IMR-90 (cell line): ENCODE measurements around the gene RAB25. TPM values are rescaled to one million over a fixed set of nuclear protein-coding genes. Genes with fewer than 3 reads are reported as not detected.

Experiments used
- ATAC-seq: fragments of 200-7000 bp; cut with Tn5 transposase; 2 replicates; pipeline ENCODE4 v1.9.1; 2020; ENCODE audit warnings: low read depth, mild to moderate bottlenecking, moderate library complexity
- BruUV-seq: library from RNA; stranded (reverse); fragments of 400-500 nt; replicated peaks from 2 replicates; lab custom pipeline; 2021; lab: Mats Ljungman, UMichigan
- CTCF ChIA-PET: fragments of 300-600 bp; formaldehyde crosslinking; extraction: SDS; loops from one replicate; lab custom pipeline; 2021; ENCODE audit warnings: antibody characterized with exemption; lab: Yijun Ruan, JAX
- POLR2A ChIA-PET: fragments of 300-600 bp; sonication (Branson Sonifier 250); formaldehyde crosslinking; loops from one replicate; lab custom pipeline; 2022; ENCODE audit warnings: antibody characterized with exemption; ENCODE audit not compliant: unreplicated experiment; lab: Charles Lee
- DNase-seq: peaks from one replicate; pipeline ENCODE4 v3.0.0; 2013
- H2AFZ ChIP-seq: replicated peaks from 2 replicates; pipeline ENCODE3; 2013; ENCODE audit warnings: low read length, mild to moderate bottlenecking; ENCODE audit not compliant: poor library complexity
- H2AK5ac ChIP-seq: 2 replicates; pipeline ENCODE4 v1.6.1; 2013; ENCODE audit warnings: low read depth, low read length, inconsistent platforms
- H2AK9ac ChIP-seq: replicated peaks from 2 replicates; pipeline ENCODE3; 2013; ENCODE audit warnings: mild to moderate bottlenecking, low read depth, low read length, moderate library complexity; ENCODE audit not compliant: poor library complexity
- H2BK120ac ChIP-seq: 2 replicates; pipeline ENCODE4 v1.6.1; 2013; ENCODE audit warnings: low read depth, low read length, inconsistent platforms
- H2BK15ac ChIP-seq: 3 replicates; pipeline ENCODE4 v1.6.1; 2013; ENCODE audit warnings: low read depth, low read length, inconsistent platforms
- H2BK20ac ChIP-seq: 2 replicates; pipeline ENCODE4 v1.6.1; 2013; ENCODE audit warnings: low read depth, mild to moderate bottlenecking, inconsistent platforms, low read length, moderate library complexity
- H2BK5ac ChIP-seq: 2 replicates; pipeline ENCODE4 v1.6.1; 2013; ENCODE audit warnings: mild to moderate bottlenecking, low read depth, low read length, inconsistent platforms; ENCODE audit not compliant: poor library complexity, severe bottlenecking
- H3K14ac ChIP-seq: replicated peaks from 2 replicates; pipeline ENCODE4 v1.6.1; 2013; ENCODE audit warnings: low read depth, low read length, inconsistent platforms
- H3K18ac ChIP-seq: 2 replicates; pipeline ENCODE4 v1.6.1; 2013; ENCODE audit warnings: low read depth, low read length, control low read depth
- H3K23ac ChIP-seq: 2 replicates; pipeline ENCODE4 v1.6.1; 2013; ENCODE audit warnings: low read depth, low read length, inconsistent platforms
- H3K27ac ChIP-seq: 2 replicates; pipeline ENCODE4 v1.5.1; 2013; ENCODE audit warnings: mild to moderate bottlenecking, control low read depth, low read length; ENCODE audit not compliant: insufficient read depth
- H3K27me3 ChIP-seq: 2 replicates; pipeline ENCODE4 v1.6.1; 2013; ENCODE audit warnings: low read length; ENCODE audit not compliant: control insufficient read depth, insufficient read depth
- H3K36me3 ChIP-seq: 2 replicates; pipeline ENCODE4 v1.6.1; 2013; ENCODE audit warnings: low read length, mixed read lengths; ENCODE audit not compliant: control insufficient read depth, insufficient read depth
- H3K4ac ChIP-seq: 2 replicates; pipeline ENCODE4 v1.6.1; 2013; ENCODE audit warnings: low read depth, low read length, inconsistent platforms
- H3K4me1 ChIP-seq: 2 replicates; pipeline ENCODE4 v1.6.1; 2013; ENCODE audit warnings: low read length, mixed read lengths; ENCODE audit not compliant: control insufficient read depth, insufficient read depth
- H3K4me2 ChIP-seq: 2 replicates; pipeline ENCODE4 v1.6.1; 2013; ENCODE audit warnings: low read depth, mild to moderate bottlenecking, control low read depth, low read length, moderate library complexity
- H3K4me3 ChIP-seq: 2 replicates; pipeline ENCODE4 v1.5.1; 2013; ENCODE audit warnings: low read depth, mild to moderate bottlenecking, control low read depth, low read length, moderate library complexity; ENCODE audit not compliant: insufficient read depth
- H3K56ac ChIP-seq: 2 replicates; pipeline ENCODE4 v1.6.1; 2013; ENCODE audit warnings: low read length, inconsistent platforms; ENCODE audit not compliant: insufficient read depth; ENCODE audit errors: extremely low read depth
- H3K79me1 ChIP-seq, 2 experiments: 2 replicates each; pipeline ENCODE4 v1.6.1; 2013; ENCODE audit warnings: low read length in 2 of 2, inconsistent platforms in 1 of 2, low read depth in 1 of 2
- H3K9ac ChIP-seq: 2 replicates; pipeline ENCODE4 v1.6.1; 2013; ENCODE audit warnings: low read depth, low read length, control low read depth
- H3K9me1 ChIP-seq: 2 replicates; pipeline ENCODE4 v1.6.1; 2013; ENCODE audit warnings: low read length, inconsistent platforms; ENCODE audit not compliant: insufficient read depth
- H3K9me3 ChIP-seq: 2 replicates; pipeline ENCODE4 v1.6.1; 2013; ENCODE audit warnings: low read length; ENCODE audit not compliant: control insufficient read depth, insufficient read depth
- H4K20me1 ChIP-seq: 2 replicates; pipeline ENCODE4 v1.6.1; 2013; ENCODE audit warnings: low read length, inconsistent platforms; ENCODE audit not compliant: insufficient read depth
- H4K5ac ChIP-seq: 2 replicates; pipeline ENCODE4 v1.6.1; 2013; ENCODE audit warnings: mild to moderate bottlenecking, low read depth, low read length, control low read depth
- H4K8ac ChIP-seq, 2 experiments: 2 replicates each; pipeline ENCODE4 v1.6.1; 2013; ENCODE audit warnings: low read depth in 2 of 2, low read length in 2 of 2, control low read depth in 1 of 2, inconsistent platforms in 1 of 2
- H4K91ac ChIP-seq: 2 replicates; pipeline ENCODE4 v1.6.1; 2013; ENCODE audit warnings: low read depth, low read length, inconsistent platforms; ENCODE audit not compliant: insufficient read depth
- BHLHE40 ChIP-seq: fragments of 150-350 bp; IDR thresholded peaks from 2 replicates; pipeline ENCODE4 v1.6.1; 2016; ENCODE audit warnings: mild to moderate bottlenecking, low read depth, low read length
- CEBPB ChIP-seq: IDR thresholded peaks from 2 replicates; pipeline ENCODE4 v1.6.1; 2012; ENCODE audit warnings: low read depth, low read length, improper control_type of control experiment
- CHD1 ChIP-seq: IDR thresholded peaks from 2 replicates; pipeline ENCODE4 v1.6.1; 2012; ENCODE audit warnings: low read depth, low read length, improper control_type of control experiment
- CTCF ChIP-seq: conservative IDR thresholded peaks from 2 replicates; pipeline ENCODE4 v1.5.1; 2012; ENCODE audit warnings: mild to moderate bottlenecking, low read depth, low read length, improper control_type of control experiment
- FOS ChIP-seq: fragments of 150-350 bp; IDR thresholded peaks from 2 replicates; pipeline ENCODE4 v1.6.1; 2016; ENCODE audit warnings: low read depth, low read length
- MAFK ChIP-seq: IDR thresholded peaks from 2 replicates; pipeline ENCODE4 v1.6.1; 2012; ENCODE audit warnings: low read depth, low read length, improper control_type of control experiment
- MAZ ChIP-seq: IDR thresholded peaks from 2 replicates; pipeline ENCODE4 v1.6.1; 2012; ENCODE audit warnings: low read depth, mild to moderate bottlenecking, low read length, improper control_type of control experiment, moderate library complexity, borderline replicate concordance
- MXI1 ChIP-seq: IDR thresholded peaks from 2 replicates; pipeline ENCODE4 v1.6.1; 2012; ENCODE audit warnings: low read depth, mild to moderate bottlenecking, low read length, moderate library complexity, borderline replicate concordance
- NFE2L2 ChIP-seq: fragments of 150-350 bp; IDR thresholded peaks from 2 replicates; pipeline ENCODE4 v1.6.1; 2016; ENCODE audit warnings: low read depth, mild to moderate bottlenecking, low read length
- POLR2A ChIP-seq: IDR thresholded peaks from 2 replicates; pipeline ENCODE4 v1.6.1; 2012; ENCODE audit warnings: mild to moderate bottlenecking, low read depth, low read length
- RAD21 ChIP-seq: IDR thresholded peaks from 2 replicates; pipeline ENCODE4 v1.6.1; 2012; ENCODE audit warnings: low read length, improper control_type of control experiment
- RCOR1 ChIP-seq: IDR thresholded peaks from 2 replicates; pipeline ENCODE4 v1.6.1; 2012; ENCODE audit warnings: mild to moderate bottlenecking, low read length, improper control_type of control experiment; ENCODE audit not compliant: insufficient replicate concordance
- RFX5 ChIP-seq: IDR thresholded peaks from 2 replicates; pipeline ENCODE4 v1.8.0; 2012; ENCODE audit warnings: low read depth, mild to moderate bottlenecking, low read length, moderate library complexity
- SMC3 ChIP-seq: fragments of 150-350 bp; IDR thresholded peaks from 2 replicates; pipeline ENCODE4 v1.6.1; 2016; ENCODE audit warnings: low read depth, mild to moderate bottlenecking, antibody characterized with exemption, low read length, moderate library complexity
- WGBS, 2 experiments: methylation state at CpG; one replicate each; pipeline versions ENCODE4 v1.1.5 to v1.1.7; 2013; ENCODE audit warnings: missing lambda C conversion rate in 2 of 2; ENCODE audit not compliant: insufficient read length in 1 of 2; ENCODE audit errors: extremely low coverage in 2 of 2; 5-methylcytosine and 5-hydroxymethylcytosine counted together
- dilution Hi-C: fragments of 300-500 bp; cut with HindIII; formaldehyde crosslinking; loops from one replicate; pipeline ENCODE4 v1.14.3; 2018; ENCODE audit warnings: low sequenced_read_pairs; ENCODE audit not compliant: unreplicated experiment
- in situ Hi-C: fragments of 300-500 bp; cut with MboI; formaldehyde crosslinking; loops from 3 replicates; pipeline ENCODE4 v1.14.3; 2019; ENCODE audit warnings: low sequenced_read_pairs, inconsistent platforms, mixed read lengths
- intact Hi-C: fragments of 100-400 bp; cut with micrococcal nuclease; formaldehyde crosslinking; loops from 2 replicates; pipeline ENCODE4 v1.10.0; 2022
- polyA plus RNA-seq, 3 experiments: library from polyadenylated mRNA; depleted of rRNA; stranded (reverse); fragments of >200 nt; gene quantifications; 2 replicates each; pipeline ENCODE4 v1.2.3, GENCODE V29; 2012; ENCODE audit warnings: low replicate concordance in 1 of 3
- total RNA-seq: library from RNA; depleted of rRNA; stranded (reverse); fragments of >200 nt; gene quantifications from 2 replicates; pipeline ENCODE4 v1.2.3, GENCODE V29; 2012
- TF ChIP-seq, protein P1 (sequence below): fragments of 150-350 bp; IDR thresholded peaks from 2 replicates; pipeline ENCODE4 v1.6.1; 2017; ENCODE audit warnings: mild to moderate bottlenecking, antibody characterized with exemption, low read length, low read depth
- TF ChIP-seq, protein P2 (sequence below): fragments of 150-350 bp; IDR thresholded peaks from 2 replicates; pipeline ENCODE4 v1.6.1; 2016; ENCODE audit warnings: low read depth, mild to moderate bottlenecking, low read length, moderate library complexity, borderline replicate concordance

Gene RAB25
- total and polyA plus RNA-seq, 2 of the 4 experiments (the other 2 are of a cell fraction): not detected

GRCh38 chr1:156077430-156077760 lies 16.4 kb downstream of the RAB25 start:
- Histone ChIP-seq H3K18ac (no peak overlapping the region), H3K4me2 (no peak overlapping the region; the same call in 1 of the 2 replicates), H3K9me3 (no peaks in the 10 kb centered on the region), H3K14ac (no peak overlapping the region), H2BK20ac (no peak overlapping the region), H3K9ac (no peak overlapping the region), H3K36me3 (peaks cover 37% of the 10 kb centered on the region), H3K4ac (no peak overlapping the region), H3K27ac (no peak overlapping the region), H3K4me1 (peaks cover 26% of the 10 kb centered on the region), H4K8ac (peak overlapping the region in 1 of 2 experiments; percentile 61; a peak in 1 of 4 replicates), H3K27me3 (no peaks in the 10 kb centered on the region), H2BK5ac (no peak overlapping the region), H3K56ac (no peak overlapping the region), H3K23ac (peak overlapping the region; percentile 73; the same call in 1 of the 2 replicates), H2AK5ac (0 out of 2 replicates have a peak overlapping the region, but pooled peaks have one; percentile 14), H4K20me1 (peaks cover 45% of the 10 kb centered on the region), H2AK9ac (peak overlapping the region; percentile 44), H2BK15ac (no peak overlapping the region), H4K91ac (no peak overlapping the region), H2AFZ (no peak overlapping the region), H3K4me3 (no peak overlapping the region), H2BK120ac (no peak overlapping the region), H4K5ac (no peak overlapping the region), H3K9me1 (peaks cover 17% of the 10 kb centered on the region), H3K79me1 (peaks cover 37 to 85% of the 10 kb centered on the region in 2 experiments)
- no TSS peak for BruUV-seq
- ChIA-PET POLR2A (no interaction called here), CTCF (no interaction called here)
- TF ChIP-seq CEBPB: no peak
- no peak for TF ChIP-seq CHD1
- no peak for TF ChIP-seq FOS
- TF ChIP-seq POLR2A: no peak
- TF ChIP-seq SMC3: no peak
- no peak for TF ChIP-seq RFX5
- TF ChIP-seq NFE2L2: no peak
- TF ChIP-seq, protein P1, sequence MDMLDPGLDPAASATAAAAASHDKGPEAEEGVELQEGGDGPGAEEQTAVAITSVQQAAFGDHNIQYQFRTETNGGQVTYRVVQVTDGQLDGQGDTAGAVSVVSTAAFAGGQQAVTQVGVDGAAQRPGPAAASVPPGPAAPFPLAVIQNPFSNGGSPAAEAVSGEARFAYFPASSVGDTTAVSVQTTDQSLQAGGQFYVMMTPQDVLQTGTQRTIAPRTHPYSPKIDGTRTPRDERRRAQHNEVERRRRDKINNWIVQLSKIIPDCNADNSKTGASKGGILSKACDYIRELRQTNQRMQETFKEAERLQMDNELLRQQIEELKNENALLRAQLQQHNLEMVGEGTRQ: no peak
- no peak for TF ChIP-seq MAZ
- no peak for TF ChIP-seq MXI1
- TF ChIP-seq CTCF: no peak
- no peak for TF ChIP-seq RCOR1
- TF ChIP-seq, protein P2, sequence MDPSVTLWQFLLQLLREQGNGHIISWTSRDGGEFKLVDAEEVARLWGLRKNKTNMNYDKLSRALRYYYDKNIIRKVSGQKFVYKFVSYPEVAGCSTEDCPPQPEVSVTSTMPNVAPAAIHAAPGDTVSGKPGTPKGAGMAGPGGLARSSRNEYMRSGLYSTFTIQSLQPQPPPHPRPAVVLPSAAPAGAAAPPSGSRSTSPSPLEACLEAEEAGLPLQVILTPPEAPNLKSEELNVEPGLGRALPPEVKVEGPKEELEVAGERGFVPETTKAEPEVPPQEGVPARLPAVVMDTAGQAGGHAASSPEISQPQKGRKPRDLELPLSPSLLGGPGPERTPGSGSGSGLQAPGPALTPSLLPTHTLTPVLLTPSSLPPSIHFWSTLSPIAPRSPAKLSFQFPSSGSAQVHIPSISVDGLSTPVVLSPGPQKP: no peak
- no peak for TF ChIP-seq BHLHE40
- TF ChIP-seq RAD21: no peak
- no peak for TF ChIP-seq MAFK
- DNase-seq (no peak), ATAC-seq (no peak)
- dilution Hi-C loops: no loop called here
- in situ Hi-C loops: no loop called here
- 83% methylated on average over 4 of the region's 19 CpGs; no CpG with 5 or more reads in 1 of the 2 experiments for WGBS, 2 experiments
- intact Hi-C loops: no loop called here
